T-helper 2 cell treated with Interferon-gamma antibody and Interleukin-4, amounts not matched to agents 5 μg/mL and 100 μg/mL, for 36 hours (primary cell): ENCODE results near the gene CFAP298.
"Not testable (repeated sequence)": the region's sequence is repeated elsewhere in the genome, so short reads cannot be mapped to it uniquely, and the experiment has no call there.

ENCODE experiments used
- DNase-seq: peaks from one replicate; pipeline ENCODE4 v3.0.0; 2021; ENCODE audit warnings: low spot score
- H3K27ac Mint-ChIP-seq: one replicate; pipeline ENCODE4 v1.8.0; 2021; ENCODE audit warnings: mild to moderate bottlenecking, mixed read lengths
- H3K27me3 Mint-ChIP-seq: one replicate; pipeline ENCODE4 v1.8.0; 2021; ENCODE audit warnings: low read depth, mixed read lengths
- H3K36me3 Mint-ChIP-seq: one replicate; pipeline ENCODE4 v1.8.0; 2021; ENCODE audit warnings: low read depth, mixed read lengths
- H3K4me1 Mint-ChIP-seq: one replicate; pipeline ENCODE4 v1.8.0; 2021; ENCODE audit warnings: low read depth, mixed read lengths
- H3K4me3 Mint-ChIP-seq: one replicate; pipeline ENCODE4 v1.8.0; 2022; ENCODE audit warnings: mild to moderate bottlenecking, moderate library complexity, mixed read lengths
- H3K9me3 Mint-ChIP-seq: one replicate; pipeline ENCODE4 v1.8.0; 2021; ENCODE audit warnings: mixed read lengths

CFAP298 gene

DNA sequence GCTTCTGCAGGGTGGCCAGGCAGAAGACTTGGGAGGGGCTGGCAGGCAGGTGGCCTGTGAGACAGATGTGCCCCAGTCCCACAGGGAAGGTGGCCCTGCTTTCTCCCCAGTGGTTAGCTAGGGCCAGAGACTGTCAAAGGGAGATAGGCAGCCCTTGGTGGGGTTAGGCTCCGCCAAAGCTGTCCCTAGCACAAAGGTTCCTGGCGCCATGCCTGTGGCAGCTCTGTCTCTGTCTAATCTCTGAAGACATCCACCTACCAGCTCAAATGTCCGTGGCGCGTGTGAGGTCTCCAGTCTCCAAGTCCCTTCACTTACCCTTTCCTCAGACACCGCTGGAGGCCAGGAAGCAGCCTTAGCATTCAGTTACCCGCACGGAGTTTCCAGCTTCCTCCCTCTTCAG is 44.6 kb downstream of the CFAP298 start:
- H3K36me3 Mint-ChIP-seq = no peaks in the 10 kb centered on the region
- H3K9me3 Mint-ChIP-seq = peaks cover 14% of the 10 kb centered on the region
- H3K4me1 Mint-ChIP-seq = peaks cover 15% of the 10 kb centered on the region
- H3K4me3 Mint-ChIP-seq = no peak overlapping the region
- no peak for DNase-seq
- no peak overlapping the region for H3K27ac Mint-ChIP-seq
- H3K27me3 Mint-ChIP-seq = no peaks in the 10 kb centered on the region

DNA sequence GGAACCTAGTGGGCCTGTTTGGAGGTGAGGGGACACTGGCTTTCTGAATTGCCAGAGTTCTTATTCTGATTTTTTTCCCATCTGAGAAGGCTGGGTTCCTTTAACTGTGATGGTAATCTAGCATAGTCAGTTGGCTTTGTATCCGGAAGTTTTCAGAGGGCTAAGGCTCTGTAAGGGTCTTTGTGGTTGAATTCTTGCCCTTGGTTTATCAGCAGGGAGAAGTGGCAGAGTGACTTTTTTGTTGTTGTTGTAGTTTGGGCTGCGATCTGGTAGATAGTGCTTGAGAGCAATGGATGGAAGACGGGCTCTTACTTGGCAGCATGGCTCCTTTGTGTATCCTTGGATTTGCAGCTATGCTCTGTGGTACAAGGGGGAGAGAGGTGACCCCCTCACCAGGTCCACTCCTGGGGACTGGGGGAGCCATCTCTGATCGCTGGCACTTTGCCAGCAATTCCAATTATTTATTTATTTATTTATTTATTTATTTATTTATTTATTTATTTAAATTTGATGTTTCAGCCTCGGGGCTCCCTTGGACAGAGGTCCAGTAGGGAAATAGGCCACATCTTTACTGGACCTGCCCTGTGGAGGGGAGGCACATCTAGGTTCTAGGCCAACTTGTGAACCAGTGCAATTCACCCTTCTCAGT is 45.3 kb downstream of the CFAP298 start:
- peaks cover 14% of the 10 kb centered on the region for H3K9me3 Mint-ChIP-seq
- no peak overlapping the region for H3K27ac Mint-ChIP-seq
- peaks cover 15% of the 10 kb centered on the region for H3K4me1 Mint-ChIP-seq
- no peak for DNase-seq
- no peak overlapping the region for H3K4me3 Mint-ChIP-seq
- H3K27me3 Mint-ChIP-seq = no peaks in the 10 kb centered on the region
- no peaks in the 10 kb centered on the region for H3K36me3 Mint-ChIP-seq

DNA sequence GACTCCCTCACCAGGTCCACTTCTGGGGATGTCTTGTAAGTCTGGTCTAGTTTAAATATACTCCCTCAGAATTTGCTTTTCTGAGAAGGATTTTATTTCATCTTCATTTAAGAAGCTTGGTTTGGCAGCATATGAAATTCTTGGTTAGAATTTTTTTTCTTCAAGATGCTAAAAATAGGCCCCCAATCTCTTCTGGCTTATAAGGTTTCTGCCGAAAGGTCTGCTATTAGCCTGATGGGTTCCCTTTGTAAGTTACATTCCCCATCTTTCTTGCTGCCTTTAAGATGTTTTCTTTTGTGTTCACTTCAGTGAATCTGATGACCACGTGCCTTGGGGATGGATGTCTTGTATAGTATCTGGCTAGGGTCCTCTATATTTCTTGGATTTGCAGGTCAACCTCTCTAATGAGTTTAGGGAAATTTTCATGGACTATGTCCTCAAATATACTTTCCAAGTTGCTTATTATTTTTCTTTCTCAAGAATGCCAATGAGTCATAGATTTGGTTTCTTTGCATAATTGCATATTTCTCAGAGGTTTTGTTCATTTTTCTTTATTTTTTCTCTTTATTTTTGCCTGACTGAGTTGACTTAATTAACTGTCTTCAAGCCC is 46.2 kb downstream of the CFAP298 start:
- DNase-seq = no peak
- Mint-ChIP-seq H3K9me3 (peaks cover 14% of the 10 kb centered on the region), H3K4me1 (peaks cover 14% of the 10 kb centered on the region), H3K27ac (no peak overlapping the region), H3K36me3 (no peaks in the 10 kb centered on the region), H3K4me3 (no peak overlapping the region), H3K27me3 (no peaks in the 10 kb centered on the region)

DNA sequence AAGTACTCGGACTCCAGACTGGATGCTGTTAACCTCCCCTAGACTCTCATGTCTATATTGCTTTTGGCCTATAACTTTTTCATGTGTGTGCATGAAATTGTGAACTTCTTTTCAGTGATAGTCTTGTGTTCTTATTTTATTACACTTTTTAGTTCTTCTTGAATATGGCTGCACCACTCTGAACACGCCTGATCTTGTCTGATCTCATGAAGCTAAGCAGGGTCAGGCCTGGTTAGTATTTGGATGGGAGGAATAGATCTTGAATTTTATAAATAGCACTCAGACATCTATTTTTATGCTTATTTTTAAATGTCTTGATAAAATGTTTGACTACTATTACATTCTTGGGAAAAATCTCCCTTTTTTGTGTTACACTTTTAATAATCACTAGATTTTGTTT is 49.3 kb downstream of the CFAP298 start:
- no peaks in the 10 kb centered on the region for H3K4me1 Mint-ChIP-seq

DNA sequence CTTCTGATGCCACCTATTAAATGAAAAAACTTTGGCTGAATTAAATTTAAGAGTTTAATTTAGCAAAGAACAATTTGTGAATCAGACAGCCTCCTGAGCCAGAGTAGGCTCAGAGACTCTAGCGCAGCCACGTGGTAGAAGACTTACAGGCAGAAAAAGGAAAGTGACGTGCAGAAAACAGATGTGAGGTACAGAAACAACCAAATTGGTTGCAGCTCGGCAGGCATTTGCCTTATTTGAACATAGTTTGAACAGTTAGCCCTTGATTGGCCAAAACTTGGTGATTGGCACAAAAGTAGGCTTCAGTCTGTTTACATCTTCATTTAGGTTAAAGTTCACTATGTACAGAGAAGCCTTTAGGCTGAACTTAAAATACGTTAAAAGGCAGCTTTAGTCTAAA is 49.8 kb downstream of the CFAP298 start:
- no peak for DNase-seq
- Mint-ChIP-seq H3K36me3 (no peaks in the 10 kb centered on the region), H3K4me3 (no peak overlapping the region), H3K9me3 (peaks cover 14% of the 10 kb centered on the region), H3K27me3 (no peaks in the 10 kb centered on the region), H3K4me1 (no peaks in the 10 kb centered on the region), H3K27ac (no peak overlapping the region)

More for the DNA sequence above, 49.3 kb downstream of the CFAP298 start:
- Mint-ChIP-seq H3K36me3 (no peaks in the 10 kb centered on the region), H3K27me3 (no peaks in the 10 kb centered on the region), H3K4me3 (no peak overlapping the region), H3K27ac (no peak overlapping the region), H3K9me3 (peaks cover 14% of the 10 kb centered on the region)
- no peak for DNase-seq

DNA sequence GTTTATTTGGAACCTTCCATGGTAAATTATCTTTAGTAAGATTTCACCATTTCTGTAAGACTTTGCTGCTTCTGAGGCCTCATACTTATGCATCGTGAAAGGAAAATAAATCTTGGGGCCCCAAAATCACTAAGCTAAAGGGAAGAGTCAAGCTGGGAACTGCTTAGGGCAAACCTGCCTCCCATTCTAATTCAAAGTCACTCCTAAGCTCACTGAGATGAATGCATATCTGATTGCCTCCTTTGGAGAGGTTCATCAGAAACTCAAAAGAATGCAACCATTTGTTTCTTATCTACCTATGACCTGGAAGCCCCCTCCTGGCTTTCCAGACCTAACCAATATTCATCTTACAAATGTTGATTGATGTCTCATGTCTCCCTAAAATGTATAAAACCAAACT is 50.7 kb downstream of the CFAP298 start:
- H3K4me1 Mint-ChIP-seq, H3K36me3 Mint-ChIP-seq, H3K4me3 Mint-ChIP-seq, DNase-seq, H3K27me3 Mint-ChIP-seq, H3K27ac Mint-ChIP-seq: not testable (repeated sequence)
- H3K9me3 Mint-ChIP-seq = peaks cover 14% of the 10 kb centered on the region

DNA sequence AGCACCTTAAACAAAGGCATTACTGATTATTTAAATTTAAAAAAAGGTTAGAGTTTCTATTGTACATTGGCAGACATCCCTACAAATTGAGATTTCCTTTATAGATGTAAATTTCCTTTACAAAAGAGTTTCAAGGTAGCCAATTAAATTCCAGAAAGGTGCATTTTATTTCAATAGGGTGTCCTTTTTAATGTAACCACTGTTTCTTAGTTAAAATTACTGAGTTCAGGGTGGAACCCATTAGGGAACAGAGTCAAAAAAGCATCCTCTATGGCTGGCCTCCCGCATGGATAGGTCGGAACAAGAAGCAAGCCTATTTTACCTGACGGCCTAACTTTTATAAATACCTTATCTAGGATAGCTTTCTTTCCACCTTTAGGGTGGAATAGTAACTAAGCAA is 51.3 kb downstream of the CFAP298 start:
- Mint-ChIP-seq H3K27ac (no peak overlapping the region), H3K4me3 (no peak overlapping the region), H3K9me3 (peaks cover 14% of the 10 kb centered on the region), H3K36me3 (no peaks in the 10 kb centered on the region), H3K27me3 (no peaks in the 10 kb centered on the region), H3K4me1 (no peaks in the 10 kb centered on the region)
- no peak for DNase-seq

DNA sequence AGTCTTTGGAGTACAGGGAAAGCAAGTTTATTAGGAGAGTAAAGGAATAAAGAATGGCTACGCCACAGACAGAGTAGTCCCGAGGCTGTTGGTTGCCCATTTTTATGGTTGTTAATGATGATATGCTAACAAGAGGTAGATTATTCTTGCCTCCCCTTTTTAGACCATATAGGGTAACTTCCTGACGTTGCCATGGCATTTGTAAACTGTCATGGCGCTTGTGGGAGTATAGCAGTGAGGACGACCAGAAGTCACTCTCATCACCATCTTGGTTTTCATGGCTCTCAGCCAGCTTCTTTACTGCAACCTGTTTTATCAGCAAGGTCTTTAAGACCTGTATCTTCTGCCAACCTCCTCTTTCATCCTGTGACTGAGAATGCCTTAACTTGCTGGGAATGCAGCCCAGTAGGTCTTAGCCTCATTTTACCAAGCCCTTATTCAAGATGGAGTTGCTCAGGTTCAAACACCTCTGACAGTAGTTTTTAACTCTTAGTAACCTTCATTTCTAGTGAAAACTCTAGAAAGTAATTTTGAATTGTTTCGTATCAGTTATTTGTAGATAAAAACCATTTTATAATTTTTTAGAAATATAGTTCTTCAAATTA is 53.1 kb downstream of the CFAP298 start:
- H3K27me3 Mint-ChIP-seq = no peaks in the 10 kb centered on the region
- H3K36me3 Mint-ChIP-seq = no peaks in the 10 kb centered on the region
- no peak for DNase-seq
- H3K4me3 Mint-ChIP-seq = no peak overlapping the region
- H3K4me1 Mint-ChIP-seq = no peaks in the 10 kb centered on the region
- no peak overlapping the region for H3K27ac Mint-ChIP-seq
- no peaks in the 10 kb centered on the region for H3K9me3 Mint-ChIP-seq

DNA sequence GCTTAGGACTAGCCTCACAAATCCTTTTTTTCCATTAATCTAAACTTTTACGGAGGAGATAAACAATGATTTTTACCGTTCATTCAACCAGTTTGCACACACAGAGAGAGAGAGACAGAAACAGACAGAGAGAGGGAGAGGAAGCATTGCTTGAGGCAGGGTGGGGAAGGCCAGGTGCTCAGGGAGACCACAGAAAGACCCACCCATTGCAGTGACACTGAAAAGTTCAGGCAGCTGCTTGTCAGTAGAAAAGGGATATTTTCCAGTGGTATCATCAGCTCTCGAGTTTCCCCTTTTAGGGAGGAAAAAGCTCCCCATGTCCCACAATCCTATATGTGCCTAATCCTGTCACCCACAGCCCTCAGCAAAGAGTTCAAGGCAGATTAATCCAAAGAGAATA is 54.1 kb downstream of the CFAP298 start:
- Mint-ChIP-seq H3K9me3 (no peaks in the 10 kb centered on the region), H3K4me1 (no peaks in the 10 kb centered on the region), H3K4me3 (no peak overlapping the region), H3K27me3 (no peaks in the 10 kb centered on the region), H3K36me3 (no peaks in the 10 kb centered on the region), H3K27ac (no peak overlapping the region)
- DNase-seq = no peak

DNA sequence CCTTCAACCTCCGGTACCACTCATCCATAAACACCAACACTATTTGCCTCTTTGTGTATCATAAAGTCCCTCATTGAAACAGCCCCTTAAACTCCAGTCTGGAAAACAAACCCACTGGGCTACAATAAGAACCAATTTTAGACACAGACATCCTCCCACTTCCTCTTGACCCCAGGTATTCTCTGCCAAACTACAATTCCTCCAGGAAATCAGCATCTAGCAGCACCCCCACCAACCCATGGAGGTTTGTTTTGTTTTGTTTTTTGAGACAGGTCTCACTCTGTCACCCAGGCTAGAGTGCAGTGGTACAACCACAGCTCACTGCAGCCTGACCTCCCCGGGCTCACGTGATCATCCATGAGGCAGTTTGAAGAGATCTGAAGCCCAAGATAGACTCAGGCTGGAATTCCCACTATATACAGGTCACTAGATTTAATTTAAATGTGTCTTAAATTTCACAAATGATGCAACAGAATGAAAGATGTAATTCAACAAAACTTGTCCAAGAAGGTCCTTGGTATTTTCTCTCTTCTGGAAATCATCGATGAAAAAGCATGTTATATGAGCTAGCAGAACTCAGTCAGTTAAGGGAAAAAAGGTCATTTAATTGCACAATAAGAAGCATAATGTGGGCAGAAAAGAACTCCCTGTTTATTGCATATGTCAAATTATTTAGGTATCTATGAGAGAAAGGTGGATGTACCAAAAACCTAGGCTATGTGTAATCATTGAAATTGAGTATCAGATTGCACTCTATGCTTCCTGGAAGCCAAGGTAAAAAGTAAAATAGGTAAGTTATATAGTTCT is 57.1 kb downstream of the CFAP298 start:
- H3K4me1 Mint-ChIP-seq = no peaks in the 10 kb centered on the region
- no peak overlapping the region for H3K4me3 Mint-ChIP-seq
- no peaks in the 10 kb centered on the region for H3K27me3 Mint-ChIP-seq
- H3K9me3 Mint-ChIP-seq = no peaks in the 10 kb centered on the region
- no peaks in the 10 kb centered on the region for H3K36me3 Mint-ChIP-seq
- H3K27ac Mint-ChIP-seq = no peak overlapping the region
- no peak for DNase-seq

DNA sequence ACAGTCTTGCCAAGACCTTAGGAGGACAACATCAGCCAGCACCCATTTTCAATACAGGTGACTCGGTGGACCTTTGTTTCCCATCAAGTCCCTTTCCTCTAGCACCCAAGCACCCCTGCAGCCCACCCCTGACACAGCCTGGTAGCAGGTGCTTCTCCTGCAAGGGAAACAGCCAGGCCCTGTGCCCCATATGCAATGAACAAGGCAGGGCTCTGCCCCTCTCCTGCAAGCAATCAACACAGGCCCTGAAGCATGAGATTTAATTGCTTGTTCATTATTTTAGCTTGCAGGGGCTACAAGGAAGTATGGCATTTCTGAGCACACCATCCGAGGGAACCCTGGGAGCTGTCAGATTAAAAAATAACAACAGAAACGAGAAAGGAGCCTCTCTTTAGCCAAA is 62.3 kb downstream of the CFAP298 start:
- DNase-seq = no peak
- no peak overlapping the region for H3K27ac Mint-ChIP-seq
- H3K4me1 Mint-ChIP-seq = no peaks in the 10 kb centered on the region
- no peaks in the 10 kb centered on the region for H3K9me3 Mint-ChIP-seq
- H3K27me3 Mint-ChIP-seq = peaks cover 7% of the 10 kb centered on the region
- H3K36me3 Mint-ChIP-seq = no peaks in the 10 kb centered on the region
- H3K4me3 Mint-ChIP-seq = no peak overlapping the region

DNA sequence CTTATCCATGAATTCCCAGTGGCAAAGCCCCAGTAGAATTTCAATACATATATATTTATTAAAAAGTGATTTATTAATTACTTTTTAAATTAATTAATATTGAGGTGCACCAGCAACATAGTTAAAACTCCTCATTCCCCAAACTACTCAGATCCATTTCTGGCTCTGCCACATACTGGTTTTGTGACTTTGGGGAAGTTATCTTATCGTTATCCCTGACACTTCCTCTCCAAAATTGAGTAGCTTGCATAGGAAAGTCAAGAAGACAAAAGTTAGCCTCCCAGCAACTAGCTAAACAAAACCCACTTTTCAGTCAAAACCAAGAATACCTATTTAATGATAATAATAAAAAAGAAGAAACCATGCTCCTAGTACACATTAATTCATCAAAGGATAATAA is 62.7 kb downstream of the CFAP298 start:
- Mint-ChIP-seq H3K27me3 (peaks cover 7% of the 10 kb centered on the region), H3K9me3 (no peaks in the 10 kb centered on the region), H3K4me1 (no peaks in the 10 kb centered on the region), H3K27ac (no peak overlapping the region), H3K4me3 (no peak overlapping the region), H3K36me3 (no peaks in the 10 kb centered on the region)
- DNase-seq = no peak
